H1 (cell line): Measurements from ENCODE around the gene CD300H. TPM values are rescaled to one million over a fixed set of nuclear protein-coding genes. Genes with fewer than 3 reads are reported as not detected.

ENCODE experiments used
- EP300 ChIP-seq, 2 experiments: IDR thresholded peaks; 1 replicate in 1 of 2; 2 replicates in 1 of 2; pipeline ENCODE4 v1.6.1; 2011 to 2012; ENCODE audit warnings: low read depth in 2 of 2, low read length in 2 of 2, mild to moderate bottlenecking in 2 of 2, borderline replicate concordance in 1 of 2, inconsistent platforms in 1 of 2, moderate library complexity in 1 of 2
- polyA plus RNA-seq, 7 experiments: library from polyadenylated mRNA; depleted of rRNA in 3 of 7; stranded (reverse) in 5 of 7; unstranded in 2 of 7; fragments of >200 nt in 5 of 7; fragments of 200-250 nt in 2 of 7; gene quantifications; 1 replicate in 5 of 7; 2 replicates in 1 of 7; 4 replicates in 1 of 7; pipeline versions ENCODE4 v1.2.1 to v1.2.3, GENCODE V29; 2011 to 2013; ENCODE audit warnings: missing spikeins in 2 of 7, mixed read lengths in 2 of 7
- total RNA-seq: library from RNA; stranded (reverse); fragmentation: NEBNext Ultra II Directional; extraction: Animal tissue kit (Norgen Biotek cat#: 25700); gene quantifications from 2 replicates; pipeline ENCODE4 v1.2.1, GENCODE V29; 2021

The CD300H gene
- total and polyA plus RNA-seq, 2 of the 8 experiments (the other 6 are each of a cell fraction or from before 2014, with no cell fraction given) = not detected

- TF ChIP-seq EP300 (IDR thresholded peaks at IDR 0.05; ENCODE audit: borderline replicate concordance in 1 of 2, low read depth in 2 of 2, low read length in 2 of 2) = no peak
Observed at GRCh38 chr17:74547264-74547663, 20.0 kb downstream of the CD300H start (continued).
